Cerebellar nuclear complex (tissue), 1 donor: ENCODE results near the gene ATF4.

Experiments used
- DNase-seq, 2 experiments: peaks; one replicate each; lab custom pipeline; 2025; lab: John Stamatoyannopoulos, UW

Gene ATF4

GRCh38 chr22:39520226-39521105 lies at the start of gene ATF4:
Gene ATF4 (plus strand): TSS chr22:39520562. CDS start chr22:39521446, 884 bp downstream.
- DNase-seq = no peak

DNA sequence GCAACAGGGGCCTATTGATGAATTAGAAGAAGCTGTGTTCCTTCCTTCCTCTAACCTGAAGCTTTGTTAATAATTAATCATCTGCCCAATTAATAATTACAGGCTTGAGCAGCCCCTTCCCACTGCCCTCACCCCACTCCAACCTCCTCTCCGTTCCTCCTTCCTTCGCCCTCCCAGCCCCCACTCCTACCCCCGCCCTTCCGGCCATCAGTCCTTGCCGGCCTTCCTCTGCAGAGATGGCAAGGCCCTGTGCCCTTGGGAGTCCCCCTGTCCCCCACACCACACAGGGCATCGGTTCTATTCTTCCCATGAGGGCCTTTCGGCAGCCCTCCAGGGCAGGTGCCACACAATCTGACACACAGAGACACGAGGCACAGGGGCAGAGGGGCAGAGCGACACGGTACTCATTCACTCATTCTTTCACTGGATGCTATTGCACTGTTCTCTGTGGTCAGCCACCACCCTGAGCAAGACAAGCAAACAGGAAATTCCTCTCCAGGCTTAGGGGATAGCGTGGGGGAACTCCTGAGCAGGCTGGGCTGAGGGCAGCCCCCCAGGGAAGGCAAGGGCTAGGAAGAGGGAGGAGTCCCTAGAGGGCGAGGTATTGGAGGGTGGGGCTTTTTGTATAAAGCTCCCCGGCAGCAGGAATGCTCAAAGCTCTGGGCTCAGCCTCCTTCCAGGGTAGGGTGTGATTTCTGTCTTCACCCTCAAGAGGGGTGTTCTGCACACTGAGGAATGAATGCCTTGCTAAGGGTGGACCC lies 48.8 kb upstream of the ATF4 start:
- DNase-seq = no peak

DNA sequence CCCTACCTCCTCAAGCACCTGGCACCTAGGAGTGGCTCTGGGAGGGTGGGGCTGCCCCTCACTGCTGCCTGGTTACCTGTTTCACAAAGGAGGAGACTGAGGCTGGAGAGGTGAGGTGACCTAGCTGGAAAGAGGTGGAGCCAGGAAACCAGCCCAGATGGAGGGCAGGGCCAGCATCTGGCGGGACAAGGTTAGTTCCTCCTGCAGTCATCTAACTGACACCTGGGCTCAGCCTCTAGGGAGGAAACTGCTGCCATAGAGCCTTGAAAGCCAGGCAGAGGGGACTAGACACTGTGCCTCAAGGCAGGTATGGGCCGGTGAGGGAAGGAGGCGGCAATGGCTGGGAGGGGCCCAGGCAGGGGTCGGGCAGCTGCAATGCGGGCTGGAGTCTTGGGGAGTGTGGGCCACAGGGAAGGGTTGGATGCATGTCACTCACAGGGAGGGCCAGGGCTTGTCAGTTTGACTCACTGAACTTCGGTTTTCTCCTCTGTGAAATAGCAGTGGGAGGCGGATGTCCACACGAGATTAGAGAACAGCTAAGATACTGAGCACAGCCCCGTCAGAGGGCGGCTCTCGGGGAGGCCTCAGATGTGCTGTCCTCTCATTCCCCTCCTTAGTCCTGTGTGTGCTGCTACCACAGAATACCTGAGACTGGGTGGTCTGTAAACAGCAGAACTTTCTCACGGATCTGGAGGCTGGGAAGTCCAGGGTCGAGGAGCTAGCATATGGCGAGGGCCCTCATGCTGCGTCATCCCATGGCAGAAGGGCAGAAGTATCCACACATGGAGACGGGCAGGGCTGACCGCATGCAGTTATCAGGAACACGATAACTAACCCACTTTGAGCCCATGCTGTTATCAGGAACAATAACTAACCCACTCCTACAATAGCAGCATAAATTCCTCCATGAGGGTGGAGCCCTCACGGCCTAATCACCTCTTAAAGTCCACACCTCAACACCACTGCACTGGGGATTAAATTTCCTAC lies 47.5 kb upstream of the ATF4 start:
- DNase-seq = no peak

DNA sequence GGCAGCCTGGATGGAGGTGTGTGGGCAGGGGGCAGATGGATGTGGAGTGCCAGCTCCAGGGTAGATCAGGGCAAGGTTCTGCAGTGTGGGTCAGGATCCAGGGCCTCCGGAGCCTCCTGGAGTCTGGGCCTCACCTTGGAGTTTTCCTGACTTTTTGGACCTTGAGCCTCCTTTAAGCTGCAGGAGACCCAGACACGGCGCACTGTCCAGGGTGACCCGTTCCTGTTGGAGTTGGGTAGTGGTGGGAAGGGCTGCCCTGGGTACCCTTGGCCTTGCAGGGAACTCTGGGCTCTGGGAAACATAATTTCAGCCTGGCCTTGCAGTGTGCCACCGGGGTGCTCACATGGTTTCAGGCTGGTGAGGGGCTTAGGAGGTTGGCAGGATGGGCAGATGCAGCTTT lies 46.5 kb upstream of the ATF4 start:
- DNase-seq = no peak

GRCh38 chr22:39474351-39475111 lies 45.8 kb upstream of the ATF4 start:
- no peak for DNase-seq

GRCh38 chr22:39475337-39475736 lies 45.0 kb upstream of the ATF4 start:
- no peak for DNase-seq

DNA sequence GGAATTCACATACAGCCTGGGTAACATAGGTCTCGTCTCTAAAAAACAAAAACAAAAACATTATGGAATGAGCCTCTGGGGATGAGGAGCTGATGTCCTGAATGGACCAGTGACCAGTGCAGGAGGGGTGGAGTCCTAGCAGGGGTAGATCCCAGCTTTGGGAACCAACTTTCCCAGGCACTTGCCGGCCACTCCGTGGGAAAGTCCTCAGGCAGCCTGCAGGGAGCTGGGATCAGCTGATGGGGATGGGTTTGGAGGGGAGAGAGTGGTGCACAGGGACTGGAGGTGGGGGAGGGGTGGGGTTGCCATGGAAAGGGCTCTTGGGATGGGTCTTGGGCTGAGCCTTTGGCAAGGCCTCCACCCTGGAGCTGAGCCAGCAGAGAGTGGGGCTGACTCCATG lies 44.5 kb upstream of the ATF4 start:
- no peak for DNase-seq

- DNase-seq = no peak
Measured at GRCh38 chr22:39476664-39477063, 43.7 kb upstream of the ATF4 start.

- no peak for DNase-seq
Measured at GRCh38 chr22:39477542-39477941, 42.8 kb upstream of the ATF4 start.

GRCh38 chr22:39478441-39478850 lies 41.9 kb upstream of the ATF4 start:
- DNase-seq = no peak

GRCh38 chr22:39479254-39479653 lies 41.1 kb upstream of the ATF4 start:
- DNase-seq = no peak

GRCh38 chr22:39480557-39480956 lies 39.8 kb upstream of the ATF4 start:
- DNase-seq = no peak

DNA sequence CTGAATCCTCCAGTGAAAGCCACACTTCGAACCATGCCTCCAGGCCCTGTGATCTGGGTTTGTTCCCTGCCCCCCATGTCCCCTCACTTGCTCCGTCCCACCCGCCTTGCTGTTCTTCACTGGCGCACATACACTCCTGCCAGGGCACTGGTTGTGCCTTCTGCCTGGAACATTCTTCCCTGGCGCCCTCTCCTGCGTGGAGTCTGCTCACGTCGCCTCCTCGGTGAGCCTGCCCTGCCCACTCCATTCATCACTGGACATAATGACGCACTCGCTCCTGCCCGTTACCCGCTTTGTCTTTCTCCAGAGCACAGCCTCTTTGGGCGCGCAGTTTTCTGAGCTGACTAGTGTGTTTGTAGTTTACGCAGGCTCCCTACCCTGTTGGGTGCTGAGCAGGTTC lies 39.3 kb upstream of the ATF4 start:
- DNase-seq = no peak

DNA sequence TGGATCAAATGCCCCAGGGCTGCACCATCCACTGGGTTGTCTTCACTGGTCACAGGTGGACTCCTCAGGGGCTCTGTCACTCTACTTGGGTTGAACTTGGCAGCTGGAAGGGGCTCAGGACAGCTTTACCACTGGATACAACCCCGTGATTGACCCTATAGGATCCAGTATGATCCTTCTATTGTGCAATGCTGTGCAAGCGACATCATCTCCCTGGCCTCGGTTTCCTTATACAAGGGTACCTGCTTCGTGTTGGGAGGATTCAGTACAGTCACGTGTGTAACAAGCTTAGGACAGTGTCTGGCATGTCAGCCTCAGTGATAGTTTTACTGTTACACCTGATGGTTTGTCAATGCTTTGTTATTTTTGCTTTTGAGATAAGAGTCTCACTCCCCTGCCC lies 38.8 kb upstream of the ATF4 start:
- no peak for DNase-seq

DNA sequence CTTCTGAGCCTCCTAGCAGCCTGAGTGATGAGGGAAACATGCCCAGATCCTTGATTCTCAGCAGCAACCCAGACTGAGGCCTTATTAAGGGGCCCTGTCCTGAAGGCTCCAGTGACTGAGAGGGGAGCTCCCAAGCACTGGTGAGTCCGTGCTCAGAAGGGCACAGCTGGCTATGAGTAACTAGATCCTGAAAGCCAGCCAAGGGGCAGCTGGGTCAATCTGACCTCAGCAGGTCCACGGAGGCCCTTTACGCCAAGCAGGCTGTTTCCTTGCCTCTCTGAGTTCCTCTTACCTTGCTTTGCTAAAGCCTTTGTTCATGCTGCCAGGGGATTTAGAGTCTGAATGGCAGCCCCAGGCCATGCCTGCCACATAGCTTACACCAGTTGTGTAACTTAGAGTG lies 37.6 kb upstream of the ATF4 start:
- DNase-seq = no peak

DNA sequence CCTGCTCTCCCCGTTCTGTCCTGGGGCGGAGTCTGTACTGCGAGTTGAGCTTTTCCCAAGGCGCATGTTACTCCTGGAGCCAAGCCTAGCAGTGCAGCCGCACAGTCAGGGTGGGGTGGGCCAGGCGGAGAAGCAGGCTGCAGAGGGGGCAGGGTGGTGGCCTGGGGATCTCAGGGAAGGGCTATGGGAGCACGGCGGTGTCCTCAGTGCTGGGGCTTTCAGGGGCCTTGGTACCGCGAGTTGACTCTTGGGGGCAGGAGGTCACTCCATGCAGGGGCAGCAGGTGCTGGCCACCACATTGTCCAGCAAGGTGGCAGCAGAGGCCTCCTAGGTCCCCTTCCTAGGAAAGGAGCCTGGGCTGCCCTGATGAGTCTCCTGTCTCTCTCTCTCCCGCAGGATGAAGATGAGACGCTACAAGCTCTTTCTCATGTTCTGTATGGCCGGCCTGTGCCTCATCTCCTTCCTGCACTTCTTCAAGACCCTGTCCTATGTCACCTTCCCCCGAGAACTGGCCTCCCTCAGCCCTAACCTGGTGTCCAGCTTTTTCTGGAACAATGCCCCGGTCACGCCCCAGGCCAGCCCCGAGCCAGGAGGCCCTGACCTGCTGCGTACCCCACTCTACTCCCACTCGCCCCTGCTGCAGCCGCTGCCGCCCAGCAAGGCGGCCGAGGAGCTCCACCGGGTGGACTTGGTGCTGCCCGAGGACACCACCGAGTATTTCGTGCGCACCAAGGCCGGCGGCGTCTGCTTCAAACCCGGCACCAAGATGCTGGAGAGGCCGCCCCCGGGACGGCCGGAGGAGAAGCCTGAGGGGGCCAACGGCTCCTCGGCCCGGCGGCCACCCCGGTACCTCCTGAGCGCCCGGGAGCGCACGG lies 33.2 kb upstream of the ATF4 start:
- peak in 1 of 2 experiments; percentile 25 for DNase-seq

- DNase-seq = no peak
Measured at GRCh38 chr22:39487826-39488520, 32.4 kb upstream of the ATF4 start.

GRCh38 chr22:39488563-39489083 lies 31.7 kb upstream of the ATF4 start:
- no peak for DNase-seq
